Bronchial epithelial cell (primary cell): ENCODE results near the gene ACAP2. TPM values are rescaled to one million over a fixed set of nuclear protein-coding genes. Genes with fewer than 3 reads are reported as not detected.

Experiments used
- DNase-seq: peaks from one replicate; pipeline ENCODE4 v3.0.0-alpha.2; 2010; ENCODE audit warnings: low read depth
- FAIRE-seq: peaks from 2 replicates; lab custom pipeline; 2011; peaks lifted over from hg19 to GRCh38; lab: Jason Lieb, UNC
- H3K27me3 ChIP-seq: 2 replicates; pipeline ENCODE4 v1.5.1; 2011; ENCODE audit warnings: low read length; ENCODE audit not compliant: control insufficient read depth, insufficient read depth
- H3K36me3 ChIP-seq: 2 replicates; pipeline ENCODE4 v1.5.1; 2011; ENCODE audit warnings: low read length; ENCODE audit not compliant: control insufficient read depth, insufficient read depth
- H3K4me3 ChIP-seq: 2 replicates; pipeline ENCODE4 v1.5.1; 2011; ENCODE audit warnings: mild to moderate bottlenecking, low read depth, low read length, control low read depth
- CTCF ChIP-seq: IDR thresholded peaks from 2 replicates; pipeline ENCODE4 v1.5.1; 2011; ENCODE audit warnings: mild to moderate bottlenecking, moderate library complexity, low read length, control low read depth, inconsistent platforms; ENCODE audit not compliant: insufficient read depth, severe bottlenecking
- total RNA-seq: library from RNA; depleted of rRNA; stranded (reverse); fragments of >200 nt; gene quantifications from 2 replicates; pipeline ENCODE4 v1.2.1, GENCODE V29; 2014

ACAP2 gene
- total RNA-seq, 1 donor from 2014 or later = 51.9 TPM

- no peaks in the 10 kb centered on the region for H3K27me3 ChIP-seq
- H3K36me3 ChIP-seq = no peaks in the 10 kb centered on the region
- FAIRE-seq = no peak
- no peak for TF ChIP-seq CTCF
- peak; percentile 30 for DNase-seq
- no peak overlapping the region for H3K4me3 ChIP-seq
These were observed 179.5 kb downstream of the ACAP2 start for GRCh38 chr3:195263193-195263924.

- Histone ChIP-seq H3K27me3 (no peaks in the 10 kb centered on the region), H3K36me3 (no peaks in the 10 kb centered on the region), H3K4me3 (no peak overlapping the region)
- DNase-seq = no peak
- no peak for TF ChIP-seq CTCF
- no peak for FAIRE-seq
These were observed 180.9 kb downstream of the ACAP2 start for GRCh38 chr3:195261925-195262324.

GRCh38 chr3:195260280-195260905 is 182.4 kb downstream of the ACAP2 start:
- Histone ChIP-seq H3K36me3 (no peaks in the 10 kb centered on the region), H3K27me3 (no peaks in the 10 kb centered on the region), H3K4me3 (peak overlapping the region; percentile 53)
- DNase-seq (no peak), FAIRE-seq (no peak)
- TF ChIP-seq CTCF = no peak

GRCh38 chr3:195259475-195260279 is 183.1 kb downstream of the ACAP2 start:
- FAIRE-seq = no peak
- peak; percentile 39 for TF ChIP-seq CTCF
- Histone ChIP-seq H3K27me3 (no peaks in the 10 kb centered on the region), H3K36me3 (no peaks in the 10 kb centered on the region), H3K4me3 (peak overlapping the region; percentile 53)
- DNase-seq = peak; percentile 61

GRCh38 chr3:195259154-195259474 is 183.7 kb downstream of the ACAP2 start:
- Histone ChIP-seq H3K27me3 (no peaks in the 10 kb centered on the region), H3K4me3 (no peak overlapping the region), H3K36me3 (no peaks in the 10 kb centered on the region)
- FAIRE-seq (no peak), DNase-seq (no peak)
- TF ChIP-seq CTCF = no peak
